NB4 (cell line): ENCODE data around the gene LBHD2.

ENCODE experiments used
- CTCF ChIP-seq: IDR thresholded peaks from one replicate; pipeline ENCODE4 v1.5.1; 2012; ENCODE audit warnings: low read depth, low read length
- MAX ChIP-seq: IDR thresholded peaks from 2 replicates; pipeline ENCODE4 v1.6.1; 2011; ENCODE audit warnings: low read depth, low read length
- POLR2A ChIP-seq: IDR thresholded peaks from 2 replicates; pipeline ENCODE4 v1.6.1; 2011; ENCODE audit warnings: mild to moderate bottlenecking; ENCODE audit not compliant: insufficient read length; ENCODE audit errors: extremely low read depth

DNA sequence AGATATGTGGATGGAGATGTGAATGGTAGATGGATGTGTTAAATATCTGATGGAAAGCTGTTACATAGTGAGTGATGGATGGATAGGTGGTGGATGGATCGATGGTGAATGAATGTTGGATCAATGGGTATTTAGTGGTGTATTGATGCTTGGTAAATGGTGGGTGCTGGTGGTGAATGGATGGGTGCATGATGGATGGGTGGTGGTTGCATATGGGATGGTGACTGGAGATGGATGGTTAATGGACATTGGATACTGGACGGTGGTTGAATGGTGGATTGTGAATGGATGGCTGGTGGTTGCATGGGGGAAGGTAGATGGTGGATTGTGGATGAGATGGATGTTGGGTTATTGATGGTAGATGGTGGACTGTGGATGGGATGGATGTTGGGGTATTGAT lies 2.1 kb upstream of the LBHD2 start:
- TF ChIP-seq CTCF = no peak
- TF ChIP-seq POLR2A = no peak
- no peak for TF ChIP-seq MAX
